Frontal cortex (tissue), 4 donors: ENCODE measurements around the gene NETO1. TPM values are rescaled to one million over a fixed set of nuclear protein-coding genes. Genes with fewer than 3 reads are reported as not detected.

Experiments used
- DNase-seq, 2 donors: peaks; one replicate each; pipeline ENCODE4 v3.0.0; 2012; ENCODE audit warnings: low spot score in 2 of 2
- FAIRE-seq: peaks from 2 replicates; lab custom pipeline; 2012; peaks lifted over from hg19 to GRCh38; lab: Jason Lieb, UNC
- small RNA-seq: library from RNA; depleted of rRNA; stranded (forward); fragments of <200 nt; gene quantifications from one replicate; pipeline ENCODE3, GENCODE V24; 2014
- total RNA-seq: library from RNA; depleted of rRNA; stranded (reverse); fragments of >200 nt; gene quantifications from one replicate; pipeline ENCODE4 v1.2.3, GENCODE V29; 2014
- donor health status: control.
- donor health status: control.
- donor health status: control.

Gene NETO1
- total RNA-seq, 1 donor from 2014 or later = 44.4 TPM

GRCh38 chr18:72742002-72742401 is 125.8 kb downstream of the NETO1 start:
- no peak for DNase-seq
- no peak for FAIRE-seq

GRCh38 chr18:72738136-72738535 is 129.7 kb downstream of the NETO1 start:
- FAIRE-seq = no peak

GRCh38 chr18:72727776-72728175 is 140.0 kb downstream of the NETO1 start:
- DNase-seq (no peak), FAIRE-seq (no peak)

More at GRCh38 chr18:72738136-72738535, 129.7 kb downstream of the NETO1 start:
- DNase-seq = no peak

GRCh38 chr18:72727038-72727655 is 140.6 kb downstream of the NETO1 start:
- DNase-seq (no peak), FAIRE-seq (no peak)

GRCh38 chr18:72726201-72726600 is 141.6 kb downstream of the NETO1 start:
- DNase-seq = no peak
- FAIRE-seq = no peak

- DNase-seq = no peak
- peak; percentile 17 for FAIRE-seq
Observed at GRCh38 chr18:72721330-72721729, 146.5 kb downstream of the NETO1 start.

GRCh38 chr18:72720116-72720515 is 147.7 kb downstream of the NETO1 start:
- FAIRE-seq = no peak

GRCh38 chr18:72704202-72704601 is 163.6 kb downstream of the NETO1 start:
- no peak for FAIRE-seq

More at GRCh38 chr18:72720116-72720515, 147.7 kb downstream of the NETO1 start:
- no peak for DNase-seq

GRCh38 chr18:72700961-72701710 is 166.7 kb downstream of the NETO1 start:
- FAIRE-seq (no peak), DNase-seq (no peak)

More at GRCh38 chr18:72704202-72704601, 163.6 kb downstream of the NETO1 start:
- DNase-seq = no peak

- DNase-seq (no peak), FAIRE-seq (no peak)
Observed at GRCh38 chr18:72697706-72698105, 170.1 kb downstream of the NETO1 start.

- DNase-seq (no peak), FAIRE-seq (no peak)
Observed at GRCh38 chr18:72692595-72692994, 175.2 kb downstream of the NETO1 start.

Small RNA genes within 50 kb of the gene (small RNA-seq; reads per million reads assigned to genes)
- gene MIR548AV (not detected), gene RNA5SP460 (0.08 reads per million)
